Thyroid gland (tissue), 4 donors: ENCODE results near the gene GGT1.

ENCODE experiments used
- CTCF ChIP-seq, 6 experiments: fragments of 200-600 bp in 3 of 6; fragments of 450-650 bp in 3 of 6; sonication (generic) in 3 of 6; IDR thresholded peaks; one replicate each; pipeline ENCODE4 v1.5.1; 2016 to 2019; ENCODE audit warnings: antibody characterized with exemption in 6 of 6, mild to moderate bottlenecking in 2 of 6, inconsistent platforms in 1 of 6, moderate library complexity in 1 of 6
- POLR2A ChIP-seq, 2 donors: fragments of 450-650 bp; IDR thresholded peaks; one replicate each; pipeline ENCODE4 v1.6.1; 2017; ENCODE audit warnings: antibody characterized with exemption in 2 of 2, mild to moderate bottlenecking in 2 of 2, moderate library complexity in 1 of 2

GRCh38 chr22:24599514-24599913 is 3.5 kb upstream of the GGT1 start:
- TF ChIP-seq CTCF (IDR thresholded peaks at IDR 0.05): no peak
- no peak for TF ChIP-seq POLR2A (IDR thresholded peaks at IDR 0.05)
